ENCODE measurements around the gene TADA2A.

DNA sequence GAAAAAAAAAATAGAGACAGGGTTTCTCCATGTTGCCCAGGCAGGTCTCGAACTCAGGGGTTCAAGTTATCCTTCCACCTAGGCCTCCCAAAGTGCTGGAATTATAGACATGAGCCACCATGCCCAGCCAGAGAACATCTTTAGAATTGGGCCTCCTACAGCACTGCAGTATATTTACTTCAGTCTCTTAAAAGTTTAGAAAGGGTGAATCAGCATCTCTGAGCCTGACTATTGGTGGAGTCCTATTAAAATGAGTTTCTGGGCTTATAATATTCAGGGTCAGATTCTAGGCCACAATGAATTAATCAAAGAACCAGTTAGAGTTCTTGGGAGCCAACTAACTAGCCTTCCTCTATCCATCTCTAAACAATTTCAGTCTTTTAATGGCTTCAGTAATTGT lies 22.8 kb downstream of the TADA2A start:
- TF ChIP-seq POLR2A (IDR thresholded peaks at IDR 0.05) (no peak), POLR2AphosphoS5 (IDR thresholded peaks at IDR 0.05) (no peak), EP300 (IDR thresholded peaks at IDR 0.05) (no peak)
- TF ChIP-seq, protein P1, sequence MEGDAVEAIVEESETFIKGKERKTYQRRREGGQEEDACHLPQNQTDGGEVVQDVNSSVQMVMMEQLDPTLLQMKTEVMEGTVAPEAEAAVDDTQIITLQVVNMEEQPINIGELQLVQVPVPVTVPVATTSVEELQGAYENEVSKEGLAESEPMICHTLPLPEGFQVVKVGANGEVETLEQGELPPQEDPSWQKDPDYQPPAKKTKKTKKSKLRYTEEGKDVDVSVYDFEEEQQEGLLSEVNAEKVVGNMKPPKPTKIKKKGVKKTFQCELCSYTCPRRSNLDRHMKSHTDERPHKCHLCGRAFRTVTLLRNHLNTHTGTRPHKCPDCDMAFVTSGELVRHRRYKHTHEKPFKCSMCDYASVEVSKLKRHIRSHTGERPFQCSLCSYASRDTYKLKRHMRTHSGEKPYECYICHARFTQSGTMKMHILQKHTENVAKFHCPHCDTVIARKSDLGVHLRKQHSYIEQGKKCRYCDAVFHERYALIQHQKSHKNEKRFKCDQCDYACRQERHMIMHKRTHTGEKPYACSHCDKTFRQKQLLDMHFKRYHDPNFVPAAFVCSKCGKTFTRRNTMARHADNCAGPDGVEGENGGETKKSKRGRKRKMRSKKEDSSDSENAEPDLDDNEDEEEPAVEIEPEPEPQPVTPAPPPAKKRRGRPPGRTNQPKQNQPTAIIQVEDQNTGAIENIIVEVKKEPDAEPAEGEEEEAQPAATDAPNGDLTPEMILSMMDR (IDR thresholded peaks at IDR 0.05) = no peak

Measured in suprapubic skin (tissue), 4 donors.